Kidney glomerular epithelial cell (primary cell): ENCODE results near the gene CKB.

Source experiments
- DNase-seq: peaks from one replicate; lab custom pipeline; 2025; lab: John Stamatoyannopoulos, UW

The CKB gene

GRCh38 chr14:103483600-103483999 lies 39.0 kb downstream of the CKB start:
- DNase-seq = peak; percentile 20

GRCh38 chr14:103480595-103480994 lies 42.0 kb downstream of the CKB start:
- no peak for DNase-seq

GRCh38 chr14:103476631-103477030 lies 46.0 kb downstream of the CKB start:
- DNase-seq = no peak

DNA sequence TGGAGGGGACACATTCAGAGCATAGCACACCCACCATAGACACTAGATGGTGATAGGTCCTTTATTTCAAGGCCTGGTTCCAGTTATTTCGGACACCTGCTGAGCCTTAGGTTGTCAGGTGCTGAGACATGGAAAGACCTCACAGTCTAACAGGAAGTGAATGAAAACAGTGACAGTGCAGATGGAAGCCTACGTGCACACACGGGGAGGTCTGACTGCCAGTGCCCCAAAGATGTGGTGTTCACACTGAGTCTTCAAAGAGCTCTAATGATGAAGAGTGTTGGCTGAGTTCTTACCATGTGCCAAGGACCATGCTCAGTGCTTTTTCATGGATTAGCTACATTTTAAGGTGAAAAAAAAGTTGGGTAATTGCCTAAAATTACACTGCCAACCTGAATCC lies 46.6 kb downstream of the CKB start:
- DNase-seq = no peak

GRCh38 chr14:103474893-103475292 lies 47.7 kb downstream of the CKB start:
- no peak for DNase-seq

GRCh38 chr14:103472939-103473338 lies 49.7 kb downstream of the CKB start:
- DNase-seq = no peak
